H9 (cell line): Measurements from ENCODE around the gene CHMP1A. TPM values are rescaled to one million over a fixed set of nuclear protein-coding genes. Genes with fewer than 3 reads are reported as not detected.
A peak's percentile ranks its signal among the peaks of the same experiment; 100 is the strongest.

Source experiments
- DNase-seq: peaks from one replicate; pipeline ENCODE4 v3.0.0-alpha.2; 2017
- H2AFZ ChIP-seq: one replicate; pipeline ENCODE4 v1.6.1; 2013; ENCODE audit warnings: mild to moderate bottlenecking, low read length, control low read depth, moderate library complexity
- H2AK5ac ChIP-seq: 2 replicates; pipeline ENCODE4 v1.6.1; 2013; ENCODE audit warnings: low read length, control low read depth, mixed read lengths; ENCODE audit not compliant: insufficient read length
- H2BK120ac ChIP-seq: one replicate; pipeline ENCODE4 v1.6.1; 2013; ENCODE audit warnings: low read depth, mild to moderate bottlenecking, low read length, control low read depth, inconsistent platforms; ENCODE audit not compliant: poor library complexity, severe bottlenecking
- H2BK12ac ChIP-seq: 2 replicates; pipeline ENCODE4 v1.6.1; 2013; ENCODE audit warnings: low read length, control low read depth, mixed read lengths, low read depth; ENCODE audit not compliant: insufficient read length
- H2BK15ac ChIP-seq: 2 replicates; pipeline ENCODE4 v1.6.1; 2013; ENCODE audit warnings: low read depth, low read length, control low read depth
- H2BK20ac ChIP-seq: one replicate; pipeline ENCODE4 v1.6.1; 2013; ENCODE audit warnings: low read depth, mild to moderate bottlenecking, low read length, control low read depth, inconsistent platforms; ENCODE audit not compliant: poor library complexity, severe bottlenecking
- H2BK5ac ChIP-seq: 2 replicates; pipeline ENCODE4 v1.6.1; 2013; ENCODE audit warnings: low read length, control low read depth, mixed read lengths; ENCODE audit not compliant: insufficient read length
- H3K14ac ChIP-seq: 2 replicates; pipeline ENCODE4 v1.6.1; 2013; ENCODE audit warnings: low read length, control low read depth; ENCODE audit not compliant: insufficient read depth
- H3K18ac ChIP-seq: 2 replicates; pipeline ENCODE4 v1.6.1; 2013; ENCODE audit warnings: low read depth, mild to moderate bottlenecking, mixed read lengths, low read length, control low read depth; ENCODE audit not compliant: insufficient read length
- H3K23ac ChIP-seq: 2 replicates; pipeline ENCODE4 v1.6.1; 2013; ENCODE audit warnings: low read length, control low read depth, mixed read lengths, low read depth; ENCODE audit not compliant: insufficient read length
- H3K23me2 ChIP-seq: 2 replicates; pipeline ENCODE4 v1.6.1; 2013; ENCODE audit warnings: low read depth, mild to moderate bottlenecking, mixed read lengths, low read length, control low read depth; ENCODE audit not compliant: insufficient read length, poor library complexity, severe bottlenecking
- H3K27ac ChIP-seq: 2 replicates; pipeline ENCODE4 v1.5.1; 2013; ENCODE audit warnings: low read length, control low read depth, mixed read lengths, low read depth; ENCODE audit not compliant: insufficient read length
- H3K27me3 ChIP-seq: 2 replicates; pipeline ENCODE4 v1.6.1; 2013; ENCODE audit warnings: low read length, control low read depth, inconsistent platforms; ENCODE audit not compliant: insufficient read depth
- H3K4ac ChIP-seq: 2 replicates; pipeline ENCODE4 v1.6.1; 2013; ENCODE audit warnings: low read depth, mild to moderate bottlenecking, control low read depth, inconsistent platforms, low read length, moderate library complexity
- H3K4me1 ChIP-seq: 2 replicates; pipeline ENCODE4 v1.6.1; 2013; ENCODE audit warnings: low read length, control low read depth, inconsistent platforms; ENCODE audit not compliant: insufficient read depth
- H3K4me2 ChIP-seq: 2 replicates; pipeline ENCODE4 v1.6.1; 2013; ENCODE audit warnings: low read length, control low read depth, mixed read lengths; ENCODE audit not compliant: insufficient read length, insufficient read depth
- H3K56ac ChIP-seq: 2 replicates; pipeline ENCODE4 v1.6.1; 2013; ENCODE audit warnings: low read depth, mild to moderate bottlenecking, mixed read lengths, low read length, control low read depth; ENCODE audit not compliant: insufficient read length
- H3K79me1 ChIP-seq: 2 replicates; pipeline ENCODE4 v1.6.1; 2013; ENCODE audit warnings: low read depth, mild to moderate bottlenecking, moderate library complexity, low read length, control low read depth, inconsistent platforms; ENCODE audit not compliant: insufficient read depth, poor library complexity, severe bottlenecking
- H3K79me2 ChIP-seq: 2 replicates; pipeline ENCODE4 v1.6.1; 2013; ENCODE audit warnings: low read length, control low read depth, inconsistent platforms; ENCODE audit not compliant: insufficient read depth
- H3K9ac ChIP-seq: 2 replicates; pipeline ENCODE4 v1.6.1; 2013; ENCODE audit warnings: low read length, control low read depth, mixed read lengths; ENCODE audit not compliant: insufficient read length; ENCODE audit errors: extremely low read depth
- H3K9me3 ChIP-seq: one replicate; pipeline ENCODE4 v1.6.1; 2013; ENCODE audit warnings: low read depth, low read length, inconsistent platforms; ENCODE audit not compliant: control insufficient read depth
- H3T11ph ChIP-seq: one replicate; pipeline ENCODE4 v1.6.1; 2013; ENCODE audit warnings: mild to moderate bottlenecking, low read length, control low read depth, inconsistent platforms
- H4K20me1 ChIP-seq: one replicate; pipeline ENCODE4 v1.6.1; 2013; ENCODE audit not compliant: control insufficient read depth, insufficient read length, insufficient read depth
- H4K5ac ChIP-seq: 2 replicates; pipeline ENCODE4 v1.6.1; 2013; ENCODE audit warnings: low read depth, mild to moderate bottlenecking, mixed read lengths, low read length, control low read depth; ENCODE audit not compliant: insufficient read length
- H4K8ac ChIP-seq: replicated peaks from 2 replicates; pipeline ENCODE4 v1.6.1; 2013; ENCODE audit warnings: low read length, control low read depth, mixed read lengths, low read depth; ENCODE audit not compliant: insufficient read length
- H4K91ac ChIP-seq: 2 replicates; pipeline ENCODE4 v1.6.1; 2013; ENCODE audit warnings: low read depth, mild to moderate bottlenecking, moderate library complexity, mixed read lengths, low read length, control low read depth; ENCODE audit not compliant: insufficient read length
- H3K27ac Mint-ChIP-seq, 3 experiments: 2 replicates in 2 of 3; 3 replicates in 1 of 3; pipeline ENCODE4 v1.8.0; 2020 to 2021; ENCODE audit warnings: mixed read lengths in 3 of 3, mild to moderate bottlenecking in 1 of 3, moderate library complexity in 1 of 3
- H3K27me3 Mint-ChIP-seq: 2 replicates; pipeline ENCODE4 v1.8.0; 2021; ENCODE audit warnings: low read depth, mild to moderate bottlenecking, moderate library complexity, mixed read lengths
- H3K36me3 Mint-ChIP-seq, 3 experiments: 2 replicates in 2 of 3; 3 replicates in 1 of 3; pipeline ENCODE4 v1.8.0; 2020 to 2021; ENCODE audit warnings: low read depth in 3 of 3, mixed read lengths in 3 of 3; ENCODE audit not compliant: insufficient read depth in 1 of 3
- H3K4me1 Mint-ChIP-seq, 2 experiments: 2 replicates each; pipeline ENCODE4 v1.8.0; 2020; ENCODE audit warnings: mixed read lengths in 2 of 2
- H3K4me3 Mint-ChIP-seq, 2 experiments: 2 replicates in 1 of 2; 3 replicates in 1 of 2; pipeline ENCODE4 v1.8.0; 2020 to 2021; ENCODE audit warnings: mild to moderate bottlenecking in 2 of 2, mixed read lengths in 2 of 2, moderate library complexity in 1 of 2
- H3K9me3 Mint-ChIP-seq, 2 experiments: 2 replicates in 1 of 2; 3 replicates in 1 of 2; pipeline ENCODE4 v1.8.0; 2020; ENCODE audit warnings: mild to moderate bottlenecking in 2 of 2, mixed read lengths in 2 of 2, moderate library complexity in 1 of 2
- WGBS: extraction: QIAGEN DNeasy Blood & Tissue Kit; methylation state at CpG from one replicate; pipeline ENCODE4 v1.1.7; 2013; ENCODE audit warnings: missing lambda C conversion rate, low lambda C conversion rate, mixed read lengths; ENCODE audit not compliant: insufficient read length; ENCODE audit errors: extremely low coverage; 5-methylcytosine and 5-hydroxymethylcytosine counted together
- long read RNA-seq: library from polyadenylated mRNA; unstranded; transcript quantifications from one replicate; pipeline ENCODE4 v2.0.0, GENCODE V29; 2020
- total RNA-seq: library from RNA; stranded (reverse); gene quantifications from 2 replicates; pipeline ENCODE4 v1.2.1, GENCODE V29; 2021
- TF ChIP-seq, protein P1 (sequence below): fragments of 200-600 bp; sonication (generic); conservative IDR thresholded peaks from 3 replicates; pipeline ENCODE4 v1.8.0; 2021; ENCODE audit warnings: antibody characterized with exemption, mild to moderate bottlenecking

CHMP1A gene
- total RNA-seq: 85.4 and 89.6 TPM in 2 replicates
- long read RNA-seq, transcript CHMP1A-204 (2 exons, 2,007 nt): minor isoform, 5 of 1,298 reads
- long read RNA-seq, transcript CHMP1A-202 (6 exons, 2,295 nt): major isoform, 43 of 1,298 reads
- long read RNA-seq, partial matches to known transcripts: 6 of 1,298 reads
- long read RNA-seq, other reads (novel, unspliced or antisense): 1,243 of 1,298 reads

DNA sequence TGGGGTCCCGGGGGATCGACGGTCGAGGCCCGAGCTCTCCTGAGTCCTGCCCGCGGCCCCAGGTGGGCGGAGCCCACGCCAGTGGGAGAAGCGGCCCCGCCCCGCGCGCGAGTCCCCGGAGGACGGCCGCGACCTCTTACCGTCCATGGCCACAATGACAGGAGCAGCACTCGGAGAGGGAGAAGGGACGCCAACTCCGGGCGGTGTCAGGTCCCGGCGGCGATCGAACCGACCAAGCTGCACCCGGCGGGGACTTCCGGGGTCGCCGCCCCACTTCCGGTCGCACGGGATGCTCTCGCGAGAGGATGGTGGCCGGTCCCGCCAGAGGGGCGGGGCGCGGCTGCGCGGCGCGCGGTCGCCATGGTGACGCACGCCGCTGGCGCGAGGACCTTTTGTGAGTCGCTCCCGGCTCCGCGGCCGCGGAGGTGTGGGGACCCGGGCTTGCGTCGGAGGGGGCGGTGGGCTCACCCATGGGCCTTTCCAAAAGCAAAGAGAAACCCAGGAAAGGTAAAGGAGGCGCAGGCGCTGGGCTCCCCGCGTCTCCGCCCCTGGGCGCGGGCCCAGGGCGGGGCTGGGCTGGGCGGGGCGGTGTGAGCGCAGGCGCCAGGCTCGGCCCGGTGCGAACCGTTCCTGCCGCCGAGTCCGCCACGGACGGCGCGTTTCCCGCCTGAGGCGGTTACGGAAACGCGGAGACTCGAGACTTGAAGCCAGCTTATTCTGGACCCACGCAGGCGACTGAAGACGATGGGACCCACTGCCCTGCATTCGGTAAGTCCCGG, at the start of gene CHMP1A, which contains the start of gene SPATA33:
Gene CHMP1A (minus strand): TSS at position 267 of the 779 bp plus-strand sequence. CDS start 120 bp downstream, at position 147.
Gene SPATA33 (plus strand): TSS at position 395 of the 779 bp plus-strand sequence. CDS start 76 bp downstream, at position 471.
- Histone ChIP-seq H4K8ac (no peak within 1 kb of the TSS), H3K4me1 (no peaks in the 10 kb centered on the region), H3K56ac (no peak within 1 kb of the TSS), H2BK5ac (no peak within 1 kb of the TSS), H3K79me1 (peaks cover 2% of the 10 kb centered on the region), H3K4me2 (peak within 1 kb of the TSS; percentile 84), H2AK5ac (no peak within 1 kb of the TSS), H2AFZ (no peak within 1 kb of the TSS), H4K5ac (no peak within 1 kb of the TSS), H3K18ac (no peak within 1 kb of the TSS), H4K20me1 (no peaks in the 10 kb centered on the region), H2BK120ac (no peak within 1 kb of the TSS), H3T11ph (no peak within 1 kb of the TSS), H3K79me2 (peaks cover 5% of the 10 kb centered on the region; the same call in 1 of the 2 replicates), H2BK15ac (no peak within 1 kb of the TSS), H3K23me2 (peaks cover 7% of the 10 kb centered on the region), H3K9me3 (no peaks in the 10 kb centered on the region), H3K4ac (no peak within 1 kb of the TSS), H3K27me3 (no peaks in the 10 kb centered on the region), H2BK20ac (no peak within 1 kb of the TSS), H2BK12ac (no peak within 1 kb of the TSS), H3K27ac (no peak within 1 kb of the TSS), H3K23ac (no peak within 1 kb of the TSS), H3K9ac (peak within 1 kb of the TSS; percentile 81), H3K14ac (peak within 1 kb of the TSS; percentile 73; the same call in 1 of the 2 replicates), H4K91ac (no peak within 1 kb of the TSS)
- WGBS: no CpG with 5 or more reads among the region's 99 CpGs
- Mint-ChIP-seq H3K27me3 (peaks cover 2% of the 10 kb centered on the region; the same call in 1 of the 2 replicates), H3K4me1 (peaks cover 9 to 14% of the 10 kb centered on the region in 2 experiments), H3K9me3 (peaks cover 7% of the 10 kb centered on the region in 2 experiments; a peak in 4 of 5 replicates), H3K4me3 (peak within 1 kb of the TSS; percentile 84 to 92), H3K36me3 (peaks cover 39 to 50% (median 50%) of the 10 kb centered on the region in 3 experiments), H3K27ac (peak within 1 kb of the TSS in 2 of 3 experiments; percentile 44 to 60; a peak in 1 of 7 replicates)
- peak; percentile 90 for DNase-seq
- TF ChIP-seq, protein P1, sequence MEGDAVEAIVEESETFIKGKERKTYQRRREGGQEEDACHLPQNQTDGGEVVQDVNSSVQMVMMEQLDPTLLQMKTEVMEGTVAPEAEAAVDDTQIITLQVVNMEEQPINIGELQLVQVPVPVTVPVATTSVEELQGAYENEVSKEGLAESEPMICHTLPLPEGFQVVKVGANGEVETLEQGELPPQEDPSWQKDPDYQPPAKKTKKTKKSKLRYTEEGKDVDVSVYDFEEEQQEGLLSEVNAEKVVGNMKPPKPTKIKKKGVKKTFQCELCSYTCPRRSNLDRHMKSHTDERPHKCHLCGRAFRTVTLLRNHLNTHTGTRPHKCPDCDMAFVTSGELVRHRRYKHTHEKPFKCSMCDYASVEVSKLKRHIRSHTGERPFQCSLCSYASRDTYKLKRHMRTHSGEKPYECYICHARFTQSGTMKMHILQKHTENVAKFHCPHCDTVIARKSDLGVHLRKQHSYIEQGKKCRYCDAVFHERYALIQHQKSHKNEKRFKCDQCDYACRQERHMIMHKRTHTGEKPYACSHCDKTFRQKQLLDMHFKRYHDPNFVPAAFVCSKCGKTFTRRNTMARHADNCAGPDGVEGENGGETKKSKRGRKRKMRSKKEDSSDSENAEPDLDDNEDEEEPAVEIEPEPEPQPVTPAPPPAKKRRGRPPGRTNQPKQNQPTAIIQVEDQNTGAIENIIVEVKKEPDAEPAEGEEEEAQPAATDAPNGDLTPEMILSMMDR: no peak
